Keratinocyte (primary cell): ENCODE results near the gene TUBGCP3. TPM values are rescaled to one million over a fixed set of nuclear protein-coding genes. Genes with fewer than 3 reads are reported as not detected.

Experiments used
- DNase-seq: peaks from one replicate; pipeline ENCODE4 v3.0.0-alpha.2; 2011; ENCODE audit warnings: low read depth, missing footprints, low spot score
- FAIRE-seq: peaks from 2 replicates; lab custom pipeline; 2011; peaks lifted over from hg19 to GRCh38; lab: Jason Lieb, UNC
- H2AFZ ChIP-seq: 2 replicates; pipeline ENCODE4 v1.6.0; 2012; ENCODE audit warnings: low read length, control low read depth, inconsistent platforms; ENCODE audit not compliant: control insufficient read depth
- H3K27ac ChIP-seq: 2 replicates; pipeline ENCODE4 v1.5.1; 2011; ENCODE audit warnings: low read length; ENCODE audit not compliant: control insufficient read depth, insufficient read depth
- H3K27me3 ChIP-seq: 3 replicates; pipeline ENCODE4 v1.6.0; 2011; ENCODE audit warnings: low read length; ENCODE audit not compliant: control insufficient read depth, insufficient read depth; ENCODE audit errors: extremely low read depth
- H3K36me3 ChIP-seq, 2 experiments: 2 replicates in 1 of 2; 3 replicates in 1 of 2; pipeline ENCODE4 v1.5.1; 2011; ENCODE audit warnings: low read length in 2 of 2, mild to moderate bottlenecking in 1 of 2; ENCODE audit not compliant: control insufficient read depth in 2 of 2, insufficient read depth in 2 of 2; ENCODE audit errors: extremely low read depth in 1 of 2
- H3K4me1 ChIP-seq: 3 replicates; pipeline ENCODE4 v1.5.1; 2011; ENCODE audit warnings: low read length; ENCODE audit not compliant: control insufficient read depth, insufficient read depth; ENCODE audit errors: extremely low read depth
- H3K4me2 ChIP-seq: 3 replicates; pipeline ENCODE4 v1.6.0; 2011; ENCODE audit warnings: low read depth, low read length; ENCODE audit not compliant: control insufficient read depth, insufficient read depth; ENCODE audit errors: extremely low read depth
- H3K4me3 ChIP-seq, 3 experiments: fragments of 200-600 bp in 1 of 3; sonication (generic) in 1 of 3; 2 replicates in 2 of 3; 3 replicates in 1 of 3; pipeline ENCODE4 v1.5.1; 2011 to 2016; ENCODE audit warnings: low read length in 3 of 3, mild to moderate bottlenecking in 3 of 3, control low read depth in 2 of 3, inconsistent platforms in 1 of 3, low read depth in 1 of 3, mixed read lengths in 1 of 3, mixed run types in 1 of 3, moderate library complexity in 1 of 3; ENCODE audit not compliant: control insufficient read depth in 2 of 3, insufficient read depth in 2 of 3; ENCODE audit errors: extremely low read depth in 1 of 3
- H3K79me2 ChIP-seq: 2 replicates; pipeline ENCODE4 v1.6.0; 2012; ENCODE audit warnings: low read length; ENCODE audit not compliant: control insufficient read depth, insufficient read depth
- H3K9ac ChIP-seq: 3 replicates; pipeline ENCODE4 v1.6.0; 2011; ENCODE audit warnings: low read length; ENCODE audit not compliant: control insufficient read depth, insufficient read depth; ENCODE audit errors: extremely low read depth
- H3K9me1 ChIP-seq: 3 replicates; pipeline ENCODE4 v1.6.0; 2011; ENCODE audit warnings: low read length; ENCODE audit not compliant: control insufficient read depth, insufficient read depth; ENCODE audit errors: extremely low read depth
- H3K9me3 ChIP-seq: 2 replicates; pipeline ENCODE4 v1.5.1; 2012; ENCODE audit warnings: low read depth, low read length; ENCODE audit not compliant: control insufficient read depth
- H4K20me1 ChIP-seq: 3 replicates; pipeline ENCODE4 v1.6.0; 2011; ENCODE audit warnings: low read length; ENCODE audit not compliant: control insufficient read depth, insufficient read depth; ENCODE audit errors: extremely low read depth
- CTCF ChIP-seq, 3 experiments: IDR thresholded peaks in 1 of 3; conservative IDR thresholded peaks in 1 of 3; optimal IDR thresholded peaks in 1 of 3; 2 replicates in 2 of 3; 3 replicates in 1 of 3; pipeline versions ENCODE3 to v1.5.1; 2011; ENCODE audit warnings: low read length in 3 of 3, mild to moderate bottlenecking in 3 of 3, moderate library complexity in 2 of 3, control low read depth in 1 of 3, inconsistent platforms in 1 of 3; ENCODE audit not compliant: insufficient read depth in 2 of 3; ENCODE audit errors: extremely low read depth in 1 of 3
- EZH2 ChIP-seq: IDR thresholded peaks from one replicate; pipeline ENCODE4 v1.6.1; 2012; ENCODE audit warnings: inconsistent platforms, mild to moderate bottlenecking, low read length, moderate library complexity
- dilution Hi-C: fragments of 300-500 bp; cut with MboI; formaldehyde crosslinking; loops from one replicate; pipeline ENCODE4 v1.7.0; 2020; ENCODE audit warnings: low sequenced_read_pairs; ENCODE audit not compliant: extremely low pct_ligation_motif_present
- polyA plus RNA-seq, 5 experiments: library from polyadenylated mRNA; depleted of rRNA in 3 of 5; stranded (reverse) in 3 of 5; stranded (forward) in 1 of 5; unstranded in 1 of 5; fragments of >200 nt; gene quantifications; 1 replicate in 1 of 5; 2 replicates in 3 of 5; 3 replicates in 1 of 5; pipeline versions ENCODE4 v1.2.1 to v1.2.3, GENCODE V29; 2011 to 2012; ENCODE audit warnings: missing spikeins in 2 of 5, low read depth in 1 of 5, low replicate concordance in 1 of 5

Gene TUBGCP3
- polyA plus RNA-seq, 1 donor (not counting 4 experiments of a cell fraction or from before 2014, with no cell fraction given), result 14.0 TPM

GRCh38 chr13:112580912-112581311 is 7.0 kb downstream of the TUBGCP3 start:
- no peaks in the 10 kb centered on the region for H3K9me1 ChIP-seq
- H3K4me2 ChIP-seq, result no peak overlapping the region
- no peak overlapping the region for H2AFZ ChIP-seq
- no peaks in the 10 kb centered on the region for H3K27me3 ChIP-seq
- no peak overlapping the region for H3K9ac ChIP-seq
- FAIRE-seq, result no peak
- no peak overlapping the region for H3K4me3 ChIP-seq
- dilution Hi-C loops, result no loop called here
- TF ChIP-seq EZH2, result no peak
- TF ChIP-seq CTCF (optimal IDR thresholded peaks at IDR 0.05 in 1 of 3, IDR thresholded peaks at IDR 0.05 in 1 of 3, conservative IDR thresholded peaks at IDR 0.05 in 1 of 3; ENCODE audit: extremely low read depth in 1 of 3, insufficient read depth in 2 of 3, low read length in 3 of 3), result no peak
- no peaks in the 10 kb centered on the region for H3K9me3 ChIP-seq
- H3K79me2 ChIP-seq, result peaks cover 95% of the 10 kb centered on the region
- no peak overlapping the region for H3K27ac ChIP-seq
- no peaks in the 10 kb centered on the region for H3K4me1 ChIP-seq
- H4K20me1 ChIP-seq, result peaks cover 3% of the 10 kb centered on the region
- no peak for DNase-seq
- no peaks in the 10 kb centered on the region for H3K36me3 ChIP-seq

GRCh38 chr13:112580211-112580610 is 7.7 kb downstream of the TUBGCP3 start:
- H3K4me2 ChIP-seq, result no peak overlapping the region
- dilution Hi-C loops, result no loop called here
- H3K79me2 ChIP-seq, result peaks cover 96% of the 10 kb centered on the region
- no peak overlapping the region for H2AFZ ChIP-seq
- FAIRE-seq, result no peak
- no peak overlapping the region for H3K4me3 ChIP-seq
- no peaks in the 10 kb centered on the region for H3K9me1 ChIP-seq
- H3K27me3 ChIP-seq, result no peaks in the 10 kb centered on the region
- H3K4me1 ChIP-seq, result no peaks in the 10 kb centered on the region
- TF ChIP-seq EZH2, result no peak
- no peak for TF ChIP-seq CTCF (optimal IDR thresholded peaks at IDR 0.05 in 1 of 3, IDR thresholded peaks at IDR 0.05 in 1 of 3, conservative IDR thresholded peaks at IDR 0.05 in 1 of 3; ENCODE audit: extremely low read depth in 1 of 3, insufficient read depth in 2 of 3, low read length in 3 of 3)
- no peaks in the 10 kb centered on the region for H3K36me3 ChIP-seq
- no peak for DNase-seq
- H3K27ac ChIP-seq, result no peak overlapping the region
- peaks cover 6% of the 10 kb centered on the region for H4K20me1 ChIP-seq
- H3K9me3 ChIP-seq, result no peaks in the 10 kb centered on the region
- no peak overlapping the region for H3K9ac ChIP-seq
